Right lobe of liver (tissue), 4 donors: ENCODE measurements around the gene EXD3.

Experiments
- CTCF ChIP-seq, 4 donors: fragments of 200-600 bp in 3 of 4; fragments of 450-650 bp in 1 of 4; IDR thresholded peaks; one replicate each; pipeline versions ENCODE4 v1.5.1 to v1.8.0; 2016 to 2022; ENCODE audit warnings: antibody characterized with exemption in 4 of 4, mild to moderate bottlenecking in 2 of 4
- POLR2A ChIP-seq: fragments of 450-650 bp; IDR thresholded peaks from one replicate; pipeline ENCODE4 v1.6.1; 2017; ENCODE audit warnings: antibody characterized with exemption, mild to moderate bottlenecking
- donor health status: DM: no; HTN: no; CAD: no.
- donor health status: DM: no; HTN: no; CAD: no.
- donor health status: DM: no; HTN: yes; CAD: no.

- TF ChIP-seq POLR2A (no peak), CTCF (IDR thresholded peaks at IDR 0.05) (no peak)
Observed at GRCh38 chr9:137435980-137436760, 13.2 kb upstream of the EXD3 start.
